GM23338 (cell line): ENCODE data around the gene ELMOD3. TPM values are rescaled to one million over a fixed set of nuclear protein-coding genes. Genes with fewer than 3 reads are reported as not detected.

ENCODE experiments used
- ATAC-seq: fragments of 200-7000 bp; cut with Tn5 transposase; 3 replicates; pipeline ENCODE4 v1.9.1; 2020
- DNase-seq: peaks from one replicate; pipeline ENCODE4 v3.0.0-alpha.2; 2015; ENCODE audit warnings: low spot score
- H2AFZ ChIP-seq: fragments of 200-600 bp; sonication (generic); 2 replicates; pipeline ENCODE4 v1.8.0; 2016; ENCODE audit warnings: antibody characterized with exemption, mild to moderate bottlenecking, moderate library complexity
- H3F3A ChIP-seq: fragments of 200-600 bp; sonication (generic); replicated peaks from 2 replicates; pipeline ENCODE4 v1.8.0; 2017; ENCODE audit warnings: antibody characterized with exemption, mixed run types, low read depth
- H3K27ac ChIP-seq: fragments of 200-600 bp; sonication (generic); 2 replicates; pipeline ENCODE4 v1.6.1; 2016; ENCODE audit warnings: low read depth
- H3K27me3 ChIP-seq: fragments of 200-600 bp; sonication (generic); 2 replicates; pipeline ENCODE4 v1.8.0; 2016; ENCODE audit warnings: mild to moderate bottlenecking, mixed run types, moderate library complexity; ENCODE audit not compliant: insufficient read depth
- H3K36me3 ChIP-seq: fragments of 200-600 bp; sonication (generic); 2 replicates; pipeline ENCODE4 v1.8.0; 2016; ENCODE audit warnings: mild to moderate bottlenecking; ENCODE audit not compliant: insufficient read depth
- H3K4me1 ChIP-seq: fragments of 200-600 bp; sonication (generic); 2 replicates; pipeline ENCODE4 v1.8.0; 2016; ENCODE audit warnings: mild to moderate bottlenecking, moderate library complexity; ENCODE audit not compliant: insufficient read depth
- H3K4me2 ChIP-seq: fragments of 200-600 bp; sonication (generic); 2 replicates; pipeline ENCODE4 v1.7.1; 2017; ENCODE audit warnings: mixed run types
- H3K4me3 ChIP-seq: fragments of 200-600 bp; sonication (generic); 2 replicates; pipeline ENCODE4 v1.6.1; 2016; ENCODE audit warnings: mixed run types
- H3K79me2 ChIP-seq: fragments of 200-600 bp; sonication (generic); replicated peaks from 2 replicates; pipeline ENCODE4 v1.8.0; 2017; ENCODE audit warnings: mild to moderate bottlenecking; ENCODE audit not compliant: insufficient read depth
- H3K9me2 ChIP-seq: fragments of 200-600 bp; sonication (generic); 2 replicates; pipeline ENCODE4 v1.8.0; 2017; ENCODE audit not compliant: insufficient read depth
- H4K20me1 ChIP-seq: fragments of 200-600 bp; sonication (generic); replicated peaks from 2 replicates; pipeline ENCODE4 v1.8.0; 2017; ENCODE audit warnings: mild to moderate bottlenecking; ENCODE audit not compliant: insufficient read depth
- H3K27ac Mint-ChIP-seq: 2 replicates; pipeline ENCODE4 v1.8.0; 2020; ENCODE audit warnings: inconsistent platforms, mild to moderate bottlenecking, moderate library complexity, mixed read lengths
- H3K27me3 Mint-ChIP-seq: 3 replicates; pipeline ENCODE4 v1.8.0; 2022; ENCODE audit warnings: low read depth, mild to moderate bottlenecking, moderate library complexity, mixed read lengths, inconsistent platforms; ENCODE audit not compliant: insufficient read depth, poor library complexity
- H3K36me3 Mint-ChIP-seq: 3 replicates; pipeline ENCODE4 v1.8.0; 2021; ENCODE audit warnings: low read depth, mild to moderate bottlenecking, inconsistent platforms, moderate library complexity, mixed read lengths
- H3K4me1 Mint-ChIP-seq: 3 replicates; pipeline ENCODE4 v1.8.0; 2020; ENCODE audit warnings: mild to moderate bottlenecking, inconsistent platforms, mixed read lengths
- H3K4me3 Mint-ChIP-seq: 3 replicates; pipeline ENCODE4 v1.8.0; 2021; ENCODE audit warnings: moderate library complexity, mild to moderate bottlenecking, inconsistent platforms, mixed read lengths
- H3K9me3 Mint-ChIP-seq: 3 replicates; pipeline ENCODE4 v1.8.0; 2020; ENCODE audit warnings: moderate library complexity, mild to moderate bottlenecking, inconsistent platforms, mixed read lengths
- EZH2phosphoT487 ChIP-seq: fragments of 200-600 bp; sonication (generic); IDR thresholded peaks from one replicate; pipeline ENCODE4 v1.8.1; 2018; ENCODE audit warnings: antibody characterized with exemption; ENCODE audit not compliant: unreplicated experiment
- POLR2AphosphoS5 ChIP-seq: IDR thresholded peaks from 2 replicates; pipeline ENCODE4 v1.6.1; 2016; ENCODE audit warnings: antibody characterized with exemption, low read depth
- ZNF331 ChIP-seq: fragments of 250-450 bp; sonication (Bioruptor Pico); IDR thresholded peaks from 2 replicates; pipeline ENCODE4 v1.5.0; 2020; ENCODE audit warnings: low read depth, mild to moderate bottlenecking, moderate library complexity
- ZNF462 ChIP-seq: fragments of 250-450 bp; sonication (Bioruptor Pico); IDR thresholded peaks from 2 replicates; pipeline ENCODE4 v1.5.0; 2020; ENCODE audit warnings: mild to moderate bottlenecking, moderate library complexity
- polyA plus RNA-seq: library from polyadenylated mRNA; unstranded; fragments of >200 nt; fragmentation: Nextera tagmentation; extraction: Ambion mirVana; gene quantifications from 2 replicates; pipeline ENCODE4 v1.2.1, GENCODE V29; 2016
- total RNA-seq: library from RNA; depleted of rRNA; stranded (reverse); fragments of >200 nt; shearing (Covaris generic); gene quantifications from 2 replicates; pipeline ENCODE4 v1.2.3, GENCODE V29; 2014
- TF ChIP-seq, protein P1 (sequence below), 2 experiments: fragments of 200-600 bp in 1 of 2; sonication (generic) in 1 of 2; conservative IDR thresholded peaks; 2 replicates each; pipeline versions ENCODE4 v1.5.1 to v1.6.1; 2016 to 2017; ENCODE audit warnings: antibody characterized with exemption in 2 of 2, low read depth in 2 of 2, mild to moderate bottlenecking in 2 of 2, moderate library complexity in 1 of 2

Gene ELMOD3
- total and polyA plus RNA-seq, 2 experiments from 2014 or later: 8.6 to 8.9 TPM

DNA sequence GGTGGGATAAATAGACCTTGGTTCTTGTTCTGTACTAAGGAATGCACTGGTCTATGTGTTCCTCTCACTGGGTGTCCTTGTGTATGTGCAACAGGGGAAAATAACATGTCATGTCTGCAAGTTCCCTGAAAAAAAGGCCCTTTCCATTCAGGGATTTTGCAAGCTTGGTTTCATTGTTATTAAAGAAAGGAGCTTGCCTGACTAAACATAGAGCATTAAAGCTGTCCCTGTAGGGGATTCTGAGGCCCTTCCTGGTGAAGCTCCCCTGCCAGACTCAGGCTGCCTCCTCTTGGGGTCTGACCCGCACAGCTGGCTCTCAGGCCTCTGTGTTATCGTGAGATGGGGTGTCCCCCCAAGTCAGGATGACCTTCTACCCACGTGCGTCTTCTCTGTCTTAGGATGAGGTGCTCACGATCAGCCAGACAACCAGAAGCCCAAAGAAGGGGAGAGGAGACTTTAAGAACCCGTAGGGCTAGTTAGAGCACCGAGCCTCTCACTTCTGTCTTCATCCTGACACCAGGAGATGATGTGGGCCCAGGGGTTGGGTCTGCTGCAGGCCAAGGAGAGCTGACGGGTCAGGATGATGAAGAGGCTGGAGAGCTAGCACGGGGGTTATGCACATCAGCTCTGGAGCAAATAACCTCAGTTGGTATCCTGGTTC lies 34.4 kb downstream of the ELMOD3 start (continued):
- TF ChIP-seq ZNF462 (CRISPR knock-in tag) (no peak), EZH2phosphoT487 (no peak)
- TF ChIP-seq, protein P1, sequence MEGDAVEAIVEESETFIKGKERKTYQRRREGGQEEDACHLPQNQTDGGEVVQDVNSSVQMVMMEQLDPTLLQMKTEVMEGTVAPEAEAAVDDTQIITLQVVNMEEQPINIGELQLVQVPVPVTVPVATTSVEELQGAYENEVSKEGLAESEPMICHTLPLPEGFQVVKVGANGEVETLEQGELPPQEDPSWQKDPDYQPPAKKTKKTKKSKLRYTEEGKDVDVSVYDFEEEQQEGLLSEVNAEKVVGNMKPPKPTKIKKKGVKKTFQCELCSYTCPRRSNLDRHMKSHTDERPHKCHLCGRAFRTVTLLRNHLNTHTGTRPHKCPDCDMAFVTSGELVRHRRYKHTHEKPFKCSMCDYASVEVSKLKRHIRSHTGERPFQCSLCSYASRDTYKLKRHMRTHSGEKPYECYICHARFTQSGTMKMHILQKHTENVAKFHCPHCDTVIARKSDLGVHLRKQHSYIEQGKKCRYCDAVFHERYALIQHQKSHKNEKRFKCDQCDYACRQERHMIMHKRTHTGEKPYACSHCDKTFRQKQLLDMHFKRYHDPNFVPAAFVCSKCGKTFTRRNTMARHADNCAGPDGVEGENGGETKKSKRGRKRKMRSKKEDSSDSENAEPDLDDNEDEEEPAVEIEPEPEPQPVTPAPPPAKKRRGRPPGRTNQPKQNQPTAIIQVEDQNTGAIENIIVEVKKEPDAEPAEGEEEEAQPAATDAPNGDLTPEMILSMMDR (conservative IDR thresholded peaks at IDR 0.05; ENCODE audit: low read depth in 2 of 2): no peak

GRCh38 chr2:85390941-85391669 lies 36.5 kb downstream of the ELMOD3 start:
- Histone ChIP-seq H3K9me2 (no peaks in the 10 kb centered on the region), H3F3A (0 out of 2 replicates have a peak, but pooled peaks cover 7% of the 10 kb centered on the region), H3K4me3 (no peak overlapping the region), H3K36me3 (no peaks in the 10 kb centered on the region), H4K20me1 (no peaks in the 10 kb centered on the region), H3K4me2 (no peak overlapping the region; the same call in 1 of the 2 replicates), H3K79me2 (no peaks in the 10 kb centered on the region), H2AFZ (no peak overlapping the region), H3K27me3 (no peaks in the 10 kb centered on the region), H3K4me1 (peaks cover 3% of the 10 kb centered on the region; the same call in 1 of the 2 replicates), H3K27ac (no peak overlapping the region)
- Mint-ChIP-seq H3K4me1 (peaks cover 27% of the 10 kb centered on the region), H3K4me3 (no peak overlapping the region; the same call in 2 of the 3 replicates), H3K27me3 (peaks cover under 1% of the 10 kb centered on the region), H3K27ac (no peak overlapping the region), H3K36me3 (peaks cover 3% of the 10 kb centered on the region), H3K9me3 (no peaks in the 10 kb centered on the region)
- ATAC-seq: peak; percentile 94
- TF ChIP-seq POLR2AphosphoS5: peak; percentile 37; the same call in 1 of the 2 replicates
- TF ChIP-seq, protein P1 (conservative IDR thresholded peaks at IDR 0.05; ENCODE audit: low read depth in 2 of 2): peak; percentile 85 to 96
- TF ChIP-seq ZNF331 (CRISPR knock-in tag): no peak
- peak; percentile 85 for DNase-seq
